Right lobe of liver (tissue), 6 donors: ENCODE data around the gene C1QL2. TPM values are rescaled to one million over a fixed set of nuclear protein-coding genes. Genes with fewer than 3 reads are reported as not detected.

ENCODE experiments used
- ATAC-seq, 4 donors: fragments of 200-7000 bp; cut with Tn5 transposase; one replicate each; pipeline ENCODE4 v1.9.1; 2020; ENCODE audit warnings: mild to moderate bottlenecking in 4 of 4, moderate library complexity in 4 of 4
- DNase-seq, 3 donors: peaks; one replicate each; pipeline ENCODE4 v3.0.0-alpha.2; 2020
- H3K27ac ChIP-seq, 3 donors: fragments of 200-600 bp; one replicate each; pipeline ENCODE4 v1.8.0; 2022
- H3K27me3 ChIP-seq, 2 donors: fragments of 200-600 bp; one replicate each; pipeline ENCODE4 v1.8.0; 2022
- H3K36me3 ChIP-seq, 4 donors: fragments of 200-600 bp; sonication (generic) in 1 of 4; one replicate each; pipeline versions ENCODE4 v1.5.1 to v1.8.0; 2017 to 2022; ENCODE audit warnings: control low read depth in 1 of 4
- H3K4me1 ChIP-seq, 4 donors: fragments of 200-600 bp; sonication (generic) in 1 of 4; one replicate each; pipeline versions ENCODE4 v1.5.1 to v1.8.0; 2017 to 2022; ENCODE audit warnings: control low read depth in 1 of 4
- H3K4me3 ChIP-seq, 3 donors: fragments of 200-600 bp; one replicate each; pipeline ENCODE4 v1.8.0; 2022
- H3K9me3 ChIP-seq, 4 donors: fragments of 200-600 bp; sonication (generic) in 1 of 4; one replicate each; pipeline versions ENCODE4 v1.5.1 to v1.8.0; 2017 to 2022; ENCODE audit warnings: control low read depth in 1 of 4
- POLR2A ChIP-seq: fragments of 450-650 bp; IDR thresholded peaks from one replicate; pipeline ENCODE4 v1.6.1; 2017; ENCODE audit warnings: antibody characterized with exemption, mild to moderate bottlenecking
- whole genome bisulfite sequencing: methylation state at CpG from one replicate; pipeline ENCODE4 v1.1.6; 2018; ENCODE audit warnings: low coverage, low lambda C conversion rate; ENCODE audit not compliant: insufficient coverage; ENCODE audit errors: missing lambda C conversion rate; 5-methylcytosine and 5-hydroxymethylcytosine counted together
- intact Hi-C, 2 donors: fragments of 100-400 bp; cut with DNase I; formaldehyde crosslinking; loops; one replicate each; pipeline versions ENCODE4 v1.11.2 to v1.14.1; 2022
- long read RNA-seq: library from polyadenylated mRNA; unstranded; transcript quantifications from one replicate; pipeline ENCODE4 v2.0.0, GENCODE V29; 2019
- total RNA-seq, 6 experiments: library from RNA; depleted of rRNA in 2 of 6; stranded (reverse); fragments of >200 nt in 2 of 6; fragmentation: NEBNext Ultra II Directional in 3 of 6; extraction: Animal tissue kit (Norgen Biotek cat#: 25700) in 3 of 6; gene quantifications; one replicate each; pipeline versions ENCODE4 v1.1.0 to v1.2.4, GENCODE V29; 2016 to 2023
- TF ChIP-seq, protein P1 (sequence below), 4 donors: fragments of 200-600 bp in 3 of 4; fragments of 450-650 bp in 1 of 4; IDR thresholded peaks; one replicate each; pipeline versions ENCODE4 v1.5.1 to v1.8.0; 2016 to 2022; ENCODE audit warnings: antibody characterized with exemption in 4 of 4, mild to moderate bottlenecking in 2 of 4
- donor health status: DM: no; HTN: yes; CAD: no.
- donor health status: DM: no; HTN: no; CAD: no.
- donor health status: DM: no; HTN: no; CAD: no.
- donor health status: DM: no; HTN: yes; CAD: no.
- donor health status: DM: no; HTN: yes; CAD: no.

The C1QL2 gene
- total RNA-seq, result not detected
- long read RNA-seq, result 0 reads

DNA sequence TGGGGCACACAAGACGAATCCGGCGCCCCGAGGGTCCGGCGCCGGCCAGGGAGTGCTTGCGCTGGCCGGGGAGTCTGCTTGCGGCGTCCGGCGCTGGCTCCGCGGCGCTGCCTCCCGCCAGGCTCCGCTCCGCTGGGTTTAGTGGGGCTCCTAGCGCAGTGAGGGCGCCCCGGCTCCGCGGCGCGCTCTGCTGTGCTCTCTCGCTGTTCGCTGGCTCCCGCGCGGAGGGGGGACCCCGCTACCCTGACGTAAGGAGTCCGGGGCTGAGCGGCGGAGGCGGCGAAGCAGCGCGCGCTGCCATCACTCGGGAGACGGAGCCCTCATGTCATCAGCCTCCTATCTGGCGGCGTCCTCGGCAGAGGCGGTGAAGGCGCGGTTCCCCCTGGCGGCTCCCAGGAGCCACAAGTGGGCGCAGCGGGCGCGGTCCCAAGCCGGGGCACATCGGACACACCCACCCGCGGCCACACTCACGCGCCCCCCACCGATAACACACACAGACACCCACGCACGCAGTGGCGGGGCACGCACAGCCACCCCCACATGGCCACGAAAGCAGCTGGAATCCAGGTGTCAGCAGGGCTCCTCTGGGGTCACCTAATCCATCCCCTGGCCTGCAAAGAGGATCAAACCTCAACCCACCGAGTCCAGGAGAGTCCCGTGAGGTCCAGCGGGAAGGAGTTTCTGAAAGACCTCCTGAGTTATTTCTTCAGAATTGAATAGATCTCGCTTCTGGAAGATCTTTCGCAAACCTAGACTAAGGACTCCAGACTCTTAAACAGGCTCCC is at the start of gene C1QL2:
TSS of gene C1QL2 (minus strand) at position 189 of the 785 bp plus-strand sequence. CDS start 482 bp downstream, outside the sequence.
- ATAC-seq (no peak), DNase-seq (no peak)
- no peak within 1 kb of the TSS for H3K27ac ChIP-seq
- H3K4me1 ChIP-seq, result peaks cover 0 to 7% (median 0%) of the 10 kb centered on the region in 4 donors
- WGBS, result 21% methylated on average over 9 of the region's 71 CpGs
- H3K4me3 ChIP-seq, result no peak within 1 kb of the TSS
- H3K36me3 ChIP-seq, result no peaks in the 10 kb centered on the region
- no peaks in the 10 kb centered on the region for H3K9me3 ChIP-seq
- TF ChIP-seq, protein P1, sequence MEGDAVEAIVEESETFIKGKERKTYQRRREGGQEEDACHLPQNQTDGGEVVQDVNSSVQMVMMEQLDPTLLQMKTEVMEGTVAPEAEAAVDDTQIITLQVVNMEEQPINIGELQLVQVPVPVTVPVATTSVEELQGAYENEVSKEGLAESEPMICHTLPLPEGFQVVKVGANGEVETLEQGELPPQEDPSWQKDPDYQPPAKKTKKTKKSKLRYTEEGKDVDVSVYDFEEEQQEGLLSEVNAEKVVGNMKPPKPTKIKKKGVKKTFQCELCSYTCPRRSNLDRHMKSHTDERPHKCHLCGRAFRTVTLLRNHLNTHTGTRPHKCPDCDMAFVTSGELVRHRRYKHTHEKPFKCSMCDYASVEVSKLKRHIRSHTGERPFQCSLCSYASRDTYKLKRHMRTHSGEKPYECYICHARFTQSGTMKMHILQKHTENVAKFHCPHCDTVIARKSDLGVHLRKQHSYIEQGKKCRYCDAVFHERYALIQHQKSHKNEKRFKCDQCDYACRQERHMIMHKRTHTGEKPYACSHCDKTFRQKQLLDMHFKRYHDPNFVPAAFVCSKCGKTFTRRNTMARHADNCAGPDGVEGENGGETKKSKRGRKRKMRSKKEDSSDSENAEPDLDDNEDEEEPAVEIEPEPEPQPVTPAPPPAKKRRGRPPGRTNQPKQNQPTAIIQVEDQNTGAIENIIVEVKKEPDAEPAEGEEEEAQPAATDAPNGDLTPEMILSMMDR (IDR thresholded peaks at IDR 0.05), result no peak
- no peak for TF ChIP-seq POLR2A
- intact Hi-C loops, result no loop called here
- peaks cover 0 to 7% of the 10 kb centered on the region in 2 donors for H3K27me3 ChIP-seq

DNA sequence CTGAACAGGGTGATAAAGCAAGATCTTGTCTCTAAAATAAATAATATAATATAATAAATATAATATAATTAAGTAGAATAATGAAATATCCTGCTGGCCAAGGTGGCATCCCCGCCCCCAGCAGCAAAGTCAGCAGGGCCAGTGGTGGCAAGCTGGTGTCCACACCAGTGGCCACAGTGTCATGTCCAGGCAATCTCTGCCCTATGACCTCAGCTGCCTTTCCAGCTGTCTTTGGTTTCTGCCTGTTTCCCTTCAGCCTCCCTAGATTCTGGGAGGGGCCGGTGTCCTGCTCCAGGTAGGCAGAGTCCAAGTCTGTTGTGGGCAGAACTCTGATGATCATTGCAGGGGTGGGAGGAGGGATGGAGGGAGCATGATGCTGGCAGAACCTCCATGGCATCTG is 48.9 kb upstream of the C1QL2 start:
- H3K36me3 ChIP-seq, result no peaks in the 10 kb centered on the region
- DNase-seq (peak; percentile 60 to 73 (median 64)), ATAC-seq (peak; percentile 83 to 93 (median 83))
- TF ChIP-seq, protein P1 (IDR thresholded peaks at IDR 0.05), result no peak
- TF ChIP-seq POLR2A, result no peak
- no peaks in the 10 kb centered on the region for H3K27me3 ChIP-seq
- no peak overlapping the region for H3K4me3 ChIP-seq
- peak overlapping the region in 1 of 3 donors; percentile 5 for H3K27ac ChIP-seq
- H3K9me3 ChIP-seq, result no peaks in the 10 kb centered on the region
- H3K4me1 ChIP-seq, result peaks cover 0 to 13% (median 3%) of the 10 kb centered on the region in 4 donors
- intact Hi-C loops, result no loop called here
- 43% methylated on average over 1 of the region's 2 CpGs for WGBS

DNA sequence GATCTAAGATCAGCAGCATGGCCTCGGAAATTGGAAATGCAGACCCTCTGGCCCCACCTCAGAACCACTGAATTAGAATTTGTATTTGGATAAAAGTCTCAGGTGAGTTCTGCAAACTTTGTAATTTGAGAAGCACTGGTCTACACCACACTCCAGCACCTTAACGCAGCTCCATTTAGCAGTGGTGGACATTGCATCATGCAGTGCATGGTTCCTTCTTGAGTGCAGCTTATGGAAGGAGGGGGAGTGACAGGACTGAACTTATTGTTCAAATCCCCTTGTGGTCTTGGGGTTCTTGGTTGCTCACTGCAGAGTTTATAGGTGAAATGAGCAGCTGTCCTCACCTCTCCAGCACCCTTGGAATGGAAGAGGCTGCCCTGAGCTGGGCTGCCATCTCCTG is 47.6 kb upstream of the C1QL2 start:
- no peak for TF ChIP-seq POLR2A
- TF ChIP-seq, protein P1 (IDR thresholded peaks at IDR 0.05), result no peak
- no peaks in the 10 kb centered on the region for H3K27me3 ChIP-seq
- no peak overlapping the region for H3K4me3 ChIP-seq
- no peak overlapping the region for H3K27ac ChIP-seq
- DNase-seq (no peak), ATAC-seq (no peak)
- intact Hi-C loops, result no loop called here
- 75% methylated on average over 2 of the region's 2 CpGs for WGBS
- no peaks in the 10 kb centered on the region for H3K9me3 ChIP-seq
- peaks cover 0 to 13% (median 3%) of the 10 kb centered on the region in 4 donors for H3K4me1 ChIP-seq
- no peaks in the 10 kb centered on the region for H3K36me3 ChIP-seq

DNA sequence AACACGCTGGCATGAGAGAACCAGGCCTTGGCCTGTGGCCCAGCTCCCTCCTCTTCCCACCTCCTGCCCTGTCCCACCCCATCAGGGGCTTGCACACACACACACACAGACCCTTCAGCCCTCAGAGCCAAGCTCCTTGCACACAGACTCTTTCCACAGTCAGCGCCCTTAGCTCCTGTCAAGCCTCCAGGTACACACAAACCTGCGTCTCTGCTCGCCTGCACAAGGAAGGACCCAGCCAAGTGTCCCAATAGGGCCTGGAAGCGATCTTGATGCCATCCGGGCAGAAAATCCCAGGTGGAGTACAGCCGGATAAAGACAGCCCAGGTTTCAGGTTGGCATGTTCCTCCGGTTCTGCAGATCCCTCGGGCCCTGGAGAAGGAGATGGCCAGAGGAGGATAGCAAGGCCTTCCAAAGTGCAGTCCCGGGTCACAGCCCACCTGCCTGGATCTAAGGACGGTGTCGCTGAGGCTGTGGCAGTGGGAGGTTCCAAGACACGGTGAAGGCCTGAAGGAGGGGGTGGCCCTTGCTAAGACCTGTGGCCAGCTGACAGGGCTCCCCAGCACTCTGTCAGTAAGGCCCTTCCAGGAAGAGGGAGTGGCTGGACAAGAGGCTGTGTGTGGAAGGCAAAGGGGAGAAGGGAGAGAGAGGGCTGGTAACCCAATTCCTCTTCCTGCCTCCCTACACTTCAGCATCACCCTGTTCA is 46.6 kb upstream of the C1QL2 start:
- H3K9me3 ChIP-seq, result no peaks in the 10 kb centered on the region
- ATAC-seq, result no peak
- 88% methylated on average over 3 of the region's 13 CpGs for WGBS
- no peaks in the 10 kb centered on the region for H3K36me3 ChIP-seq
- intact Hi-C loops, result no loop called here
- H3K4me1 ChIP-seq, result peaks cover 0 to 13% (median 3%) of the 10 kb centered on the region in 4 donors
- no peak for TF ChIP-seq POLR2A
- TF ChIP-seq, protein P1 (IDR thresholded peaks at IDR 0.05), result no peak
- DNase-seq, result no peak
- no peak overlapping the region for H3K27ac ChIP-seq
- no peak overlapping the region for H3K4me3 ChIP-seq
- no peaks in the 10 kb centered on the region for H3K27me3 ChIP-seq
